SW480 (cell line): Measurements from ENCODE around the gene MAGI1.
"Not testable (repeated sequence)": the region's sequence is repeated elsewhere in the genome, so short reads cannot be mapped to it uniquely, and the experiment has no call there.

ENCODE experiments used
- DNase-seq: peaks from one replicate; pipeline ENCODE4 v3.0.0-alpha.2; 2016; ENCODE audit warnings: low spot score

MAGI1 gene

GRCh38 chr3:66038726-66039589, at the start of gene MAGI1:
MAGI1 (minus strand) TSS chr3:66038918; CDS start chr3:66038308, 610 bp downstream.
- DNase-seq, result peak; percentile 96

GRCh38 chr3:66083784-66084213, 45.1 kb upstream of the MAGI1 start:
- DNase-seq, result no peak

GRCh38 chr3:66083096-66083678, 44.5 kb upstream of the MAGI1 start:
- no peak for DNase-seq

GRCh38 chr3:66082679-66083078, 44.0 kb upstream of the MAGI1 start:
- DNase-seq, result no peak

GRCh38 chr3:66080167-66080566, 41.4 kb upstream of the MAGI1 start:
- no peak for DNase-seq

- DNase-seq, result no peak
Observed at GRCh38 chr3:66077973-66078372, 39.3 kb upstream of the MAGI1 start.

- no peak for DNase-seq
Observed at GRCh38 chr3:66076861-66077470, 38.2 kb upstream of the MAGI1 start.

- DNase-seq, result no peak
Observed at GRCh38 chr3:66075281-66075680, 36.6 kb upstream of the MAGI1 start.

GRCh38 chr3:66073464-66074141, 34.9 kb upstream of the MAGI1 start:
- no peak for DNase-seq

GRCh38 chr3:66068255-66068654, 29.5 kb upstream of the MAGI1 start:
- DNase-seq, result no peak

GRCh38 chr3:66066963-66067617, 28.4 kb upstream of the MAGI1 start:
- no peak for DNase-seq

GRCh38 chr3:66055289-66055688, 16.6 kb upstream of the MAGI1 start:
- no peak for DNase-seq

GRCh38 chr3:66053550-66054094, 14.9 kb upstream of the MAGI1 start:
- no peak for DNase-seq

GRCh38 chr3:66052721-66053549, 14.2 kb upstream of the MAGI1 start:
- no peak for DNase-seq

GRCh38 chr3:66050821-66051220, 12.1 kb upstream of the MAGI1 start:
- DNase-seq, result no peak

GRCh38 chr3:66048051-66048395, 9.3 kb upstream of the MAGI1 start:
- no peak for DNase-seq

- no peak for DNase-seq
Observed at GRCh38 chr3:66047311-66048050, 8.8 kb upstream of the MAGI1 start.

GRCh38 chr3:66046321-66046720, 7.6 kb upstream of the MAGI1 start:
- DNase-seq, result not testable (repeated sequence)

- no peak for DNase-seq
Observed at GRCh38 chr3:66041828-66042227, 3.1 kb upstream of the MAGI1 start.

GRCh38 chr3:66041116-66041515, 2.4 kb upstream of the MAGI1 start:
- DNase-seq, result no peak
